ENCODE data around the gene SUPT7L.

DNA sequence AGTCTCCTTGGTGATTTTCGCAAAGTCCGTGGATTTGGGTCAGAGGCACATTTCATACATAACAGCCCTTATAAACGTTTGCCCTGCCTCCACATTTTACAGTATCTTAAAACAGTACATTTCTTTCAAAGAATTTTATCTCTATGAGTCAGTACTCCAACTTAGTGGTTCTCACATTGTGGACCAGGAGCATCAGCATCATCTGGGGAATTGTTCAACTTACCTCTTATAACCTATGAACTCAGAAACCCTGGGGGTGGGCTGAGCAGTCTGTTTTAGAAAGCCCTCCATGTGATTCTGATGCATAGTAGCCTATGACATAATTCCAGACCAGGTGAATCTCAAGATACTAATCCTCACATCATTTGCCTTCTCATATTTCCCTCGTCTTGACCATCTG lies 12.4 kb downstream of the SUPT7L start:
- TF ChIP-seq, protein P1, sequence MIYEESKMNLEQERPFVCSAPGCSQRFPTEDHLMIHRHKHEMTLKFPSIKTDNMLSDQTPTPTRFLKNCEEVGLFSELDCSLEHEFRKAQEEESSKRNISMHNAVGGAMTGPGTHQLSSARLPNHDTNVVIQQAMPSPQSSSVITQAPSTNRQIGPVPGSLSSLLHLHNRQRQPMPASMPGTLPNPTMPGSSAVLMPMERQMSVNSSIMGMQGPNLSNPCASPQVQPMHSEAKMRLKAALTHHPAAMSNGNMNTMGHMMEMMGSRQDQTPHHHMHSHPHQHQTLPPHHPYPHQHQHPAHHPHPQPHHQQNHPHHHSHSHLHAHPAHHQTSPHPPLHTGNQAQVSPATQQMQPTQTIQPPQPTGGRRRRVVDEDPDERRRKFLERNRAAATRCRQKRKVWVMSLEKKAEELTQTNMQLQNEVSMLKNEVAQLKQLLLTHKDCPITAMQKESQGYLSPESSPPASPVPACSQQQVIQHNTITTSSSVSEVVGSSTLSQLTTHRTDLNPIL (CRISPR knock-in tag; IDR thresholded peaks at IDR 0.05; ENCODE audit: low read depth): no peak
- TF ChIP-seq CSDC2 (CRISPR knock-in tag; IDR thresholded peaks at IDR 0.05) (no peak), TCF4 (CRISPR knock-in tag; IDR thresholded peaks at IDR 0.05; ENCODE audit: borderline replicate concordance) (no peak)

All from SK-N-SH treated with all-trans-retinoic acid at 6 μM for 48 hours (cell line).